ENCODE data around the gene WIPF1.

Gene WIPF1

GRCh38 chr2:174597345-174598047, at the start of gene WIPF1:
Gene WIPF1, minus strand, starts transcription at chr2:174597804. Its CDS starts 12,231 bp downstream, at chr2:174585573.
- peak; percentile 42 to 44 for DNase-seq

- no peak for DNase-seq
These were observed 47.7 kb upstream of the WIPF1 start for GRCh38 chr2:174645296-174645695.

DNA sequence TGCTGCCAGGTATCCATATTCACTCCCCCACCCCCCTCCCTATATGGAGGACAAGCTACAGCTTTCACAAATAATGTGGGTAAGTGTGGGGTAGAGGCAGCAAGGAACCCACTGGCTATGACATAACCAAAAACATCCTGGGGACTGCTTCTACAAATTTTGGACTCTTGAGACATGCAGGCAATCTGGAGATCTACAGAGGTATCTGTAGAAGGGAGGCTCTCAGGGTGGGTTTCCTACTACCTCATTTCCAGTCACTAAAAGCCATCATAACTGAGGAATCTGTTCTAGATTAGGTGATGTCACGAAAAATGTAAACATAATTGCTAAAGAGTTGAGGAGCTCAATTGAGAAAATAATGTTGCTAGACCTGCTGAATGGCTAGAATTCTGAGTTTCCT, 46.8 kb upstream of the WIPF1 start:
- no peak for DNase-seq

DNA sequence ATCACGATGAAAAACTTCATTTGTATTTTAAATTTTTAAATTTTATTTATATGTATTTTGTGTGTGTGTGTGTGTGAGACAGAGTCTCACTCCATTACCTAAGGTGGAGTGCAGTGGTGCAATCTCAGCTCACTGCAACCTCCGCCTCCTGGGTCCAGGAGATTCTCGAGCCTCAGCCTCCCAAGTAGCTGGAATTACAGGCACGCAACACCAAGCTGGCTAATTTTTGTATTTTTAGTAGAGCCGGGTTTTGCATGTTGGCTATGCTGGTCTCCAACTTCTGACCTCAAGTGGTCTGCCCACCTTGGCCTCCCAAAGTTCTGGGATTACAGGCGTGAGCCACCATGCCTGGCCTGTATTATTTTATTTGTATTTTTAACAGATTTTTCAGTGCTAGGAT, 45.8 kb upstream of the WIPF1 start:
- DNase-seq = no peak

GRCh38 chr2:174641168-174641567, 43.6 kb upstream of the WIPF1 start:
- DNase-seq = no peak

- no peak for DNase-seq
These were observed 39.4 kb upstream of the WIPF1 start for GRCh38 chr2:174636987-174637386.

GRCh38 chr2:174635776-174636404, 38.3 kb upstream of the WIPF1 start:
- DNase-seq = no peak

GRCh38 chr2:174635015-174635593, 37.5 kb upstream of the WIPF1 start:
- no peak for DNase-seq

GRCh38 chr2:174634130-174635014, 36.8 kb upstream of the WIPF1 start:
- peak; percentile 41 to 43 for DNase-seq

- no peak for DNase-seq
These were observed 36.0 kb upstream of the WIPF1 start for GRCh38 chr2:174633623-174633930.

DNA sequence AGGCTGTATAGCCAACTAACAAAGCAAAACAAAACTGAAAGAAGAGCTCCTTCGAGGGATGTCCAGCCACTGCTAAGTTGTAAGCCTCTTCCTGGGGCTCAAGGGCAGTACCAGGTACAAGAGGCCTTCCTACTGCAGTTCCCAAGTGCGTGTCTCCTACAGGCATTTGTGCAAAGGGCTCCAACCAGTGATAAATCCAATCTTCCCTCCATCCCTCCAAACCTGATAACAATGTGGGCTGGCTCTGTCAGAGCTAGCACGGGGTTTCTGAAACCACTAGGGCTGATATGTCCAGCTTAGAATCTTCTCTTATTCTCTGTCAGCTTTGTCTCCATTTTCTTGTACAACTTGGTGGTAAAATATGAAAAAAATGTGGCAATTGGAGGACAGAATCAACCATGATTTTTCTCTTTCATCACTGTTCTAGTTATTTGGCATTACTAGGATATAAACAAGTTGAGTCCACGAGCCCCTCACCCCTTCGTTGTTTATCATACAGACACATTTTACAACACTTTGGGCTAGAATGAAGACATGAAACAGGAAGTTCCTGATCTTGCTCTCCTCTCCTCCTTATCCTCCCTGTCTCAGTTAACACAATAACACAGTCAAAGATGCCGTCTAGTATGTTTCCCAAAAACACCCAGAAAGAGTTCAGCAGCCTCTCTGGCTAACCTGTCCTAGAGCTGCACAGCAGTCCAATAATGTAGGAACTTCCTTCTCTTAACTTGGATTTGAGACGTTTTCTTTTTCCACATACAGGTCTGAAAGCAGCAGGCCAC, 35.4 kb upstream of the WIPF1 start:
- no peak for DNase-seq

DNA sequence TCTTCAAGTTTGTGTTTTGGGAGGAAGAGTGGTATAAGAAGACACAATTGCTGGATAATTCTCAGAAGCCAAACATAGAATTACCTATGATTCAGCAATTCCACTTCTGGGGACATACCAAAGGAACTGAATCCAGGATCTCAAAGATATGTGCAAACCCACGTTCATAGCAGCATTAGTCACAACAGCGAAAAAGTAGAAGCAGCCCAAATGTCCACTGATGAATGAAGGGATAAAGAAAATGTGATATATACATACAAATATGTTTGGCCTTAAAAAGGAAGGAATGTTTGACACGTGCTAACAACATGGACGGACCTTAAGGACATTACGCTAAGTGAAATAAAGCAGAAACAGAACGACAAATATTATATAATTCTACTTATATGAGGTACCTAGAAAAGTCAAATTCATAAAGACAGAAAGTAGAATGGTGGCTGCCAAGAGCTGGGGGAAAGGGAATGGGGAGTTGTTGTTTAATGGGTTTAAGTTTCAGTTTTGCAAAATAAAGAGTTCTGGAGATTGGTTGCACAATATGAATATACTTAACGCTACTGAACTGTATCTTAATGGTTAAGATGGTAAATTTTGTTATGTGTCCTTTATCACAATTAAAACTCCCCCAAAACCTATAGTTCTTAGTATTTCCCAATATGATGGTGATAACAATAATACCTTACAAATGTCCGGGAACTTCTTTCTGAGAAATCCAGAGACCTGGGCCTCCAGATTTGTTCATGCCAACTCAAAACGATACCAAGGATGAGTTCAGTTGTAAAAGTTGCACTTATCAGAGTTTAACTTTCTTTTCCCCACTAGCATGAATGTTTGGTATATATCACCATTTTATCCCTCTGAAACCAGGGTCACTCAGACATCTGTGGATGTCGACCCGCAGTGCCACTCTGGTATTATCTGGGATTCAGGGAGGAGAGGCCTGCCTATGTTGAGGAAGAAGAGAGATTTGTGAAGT, 33.7 kb upstream of the WIPF1 start:
- DNase-seq = no peak

GRCh38 chr2:174630107-174630506, 32.5 kb upstream of the WIPF1 start:
- DNase-seq = no peak

GRCh38 chr2:174629506-174629905, 31.9 kb upstream of the WIPF1 start:
- DNase-seq = no peak

DNA sequence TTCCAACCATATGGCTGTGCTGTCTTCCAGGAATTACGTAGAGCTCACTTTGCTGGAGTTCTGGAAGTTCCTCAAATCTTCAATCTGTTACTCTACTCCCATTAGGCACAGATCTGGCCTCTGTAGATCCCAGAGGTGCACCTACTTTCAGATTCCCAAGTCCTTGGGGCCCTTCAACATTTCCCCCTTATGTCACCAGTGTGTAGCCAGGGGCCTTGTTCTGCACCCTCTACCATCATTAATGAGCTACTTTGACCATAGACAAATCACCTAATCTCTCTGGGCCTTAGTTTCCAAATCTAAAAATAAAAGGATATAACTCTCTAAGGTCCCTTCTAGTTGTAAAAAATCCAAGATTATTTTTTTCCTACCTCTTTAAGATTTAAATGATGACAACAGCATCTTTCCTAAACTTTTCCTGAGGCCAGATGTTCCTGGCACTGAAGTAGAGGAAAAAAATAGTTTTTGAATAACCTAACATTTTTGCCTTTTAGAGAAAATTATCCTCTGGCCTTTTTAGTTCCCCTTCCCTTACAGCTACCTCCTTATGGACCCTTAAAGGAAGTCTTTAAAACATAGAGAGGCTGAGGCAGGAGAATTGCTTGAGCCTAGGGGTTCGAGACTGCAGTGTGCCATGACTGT, 31.0 kb upstream of the WIPF1 start:
- no peak for DNase-seq

- DNase-seq = no peak
These were observed 29.6 kb upstream of the WIPF1 start for GRCh38 chr2:174627216-174627615.

DNA sequence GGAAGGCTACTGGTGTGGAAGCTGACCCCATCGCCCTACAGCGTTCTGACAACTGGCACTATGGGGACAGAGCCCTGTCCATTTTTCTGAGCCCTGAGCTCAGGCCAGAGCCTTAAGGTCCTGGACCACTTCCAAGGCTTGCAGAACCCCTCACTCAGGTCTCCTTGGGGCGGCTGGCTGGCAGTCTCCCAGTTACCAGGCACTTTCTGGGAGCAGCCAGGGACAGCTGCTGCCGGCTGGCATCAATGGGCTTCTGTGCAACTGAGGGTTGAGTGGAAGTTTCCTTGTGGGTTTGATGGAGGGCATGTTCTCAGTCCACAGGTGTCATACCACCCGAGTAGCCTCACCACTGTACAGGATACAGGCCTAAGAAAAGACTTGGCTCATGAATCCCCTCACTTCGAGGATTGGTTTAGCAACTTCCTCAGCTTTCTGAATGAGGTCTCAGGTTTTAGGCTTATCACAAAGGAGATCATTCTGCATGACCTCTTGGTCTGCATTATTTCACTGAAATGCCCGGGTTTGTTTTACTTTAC, 27.4 kb upstream of the WIPF1 start:
- no peak for DNase-seq

- DNase-seq = no peak
These were observed 26.1 kb upstream of the WIPF1 start for GRCh38 chr2:174623690-174624089.

GRCh38 chr2:174623106-174623637, 25.6 kb upstream of the WIPF1 start:
- no peak for DNase-seq

- no peak for DNase-seq
These were observed 23.7 kb upstream of the WIPF1 start for GRCh38 chr2:174621323-174621722.

Data from activated CD4-positive, alpha-beta T cell treated with anti-CD3 and anti-CD28 coated beads for 4 hours (primary cell).